GM18505 (cell line): Measurements from ENCODE around the gene MAS1L.

ENCODE experiments used
- ATAC-seq: cut with Tn5 transposase; IDR thresholded peaks from one replicate; pipeline ENCODE4 v1.9.1; 2021; ENCODE audit not compliant: unreplicated experiment
- POLR2A ChIP-seq: IDR thresholded peaks from 4 replicates; pipeline ENCODE4 v1.6.1; 2011; ENCODE audit warnings: borderline replicate concordance; ENCODE audit not compliant: insufficient read depth, insufficient read length; ENCODE audit errors: extremely low read depth

Gene MAS1L, protein sequence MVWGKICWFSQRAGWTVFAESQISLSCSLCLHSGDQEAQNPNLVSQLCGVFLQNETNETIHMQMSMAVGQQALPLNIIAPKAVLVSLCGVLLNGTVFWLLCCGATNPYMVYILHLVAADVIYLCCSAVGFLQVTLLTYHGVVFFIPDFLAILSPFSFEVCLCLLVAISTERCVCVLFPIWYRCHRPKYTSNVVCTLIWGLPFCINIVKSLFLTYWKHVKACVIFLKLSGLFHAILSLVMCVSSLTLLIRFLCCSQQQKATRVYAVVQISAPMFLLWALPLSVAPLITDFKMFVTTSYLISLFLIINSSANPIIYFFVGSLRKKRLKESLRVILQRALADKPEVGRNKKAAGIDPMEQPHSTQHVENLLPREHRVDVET

DNA sequence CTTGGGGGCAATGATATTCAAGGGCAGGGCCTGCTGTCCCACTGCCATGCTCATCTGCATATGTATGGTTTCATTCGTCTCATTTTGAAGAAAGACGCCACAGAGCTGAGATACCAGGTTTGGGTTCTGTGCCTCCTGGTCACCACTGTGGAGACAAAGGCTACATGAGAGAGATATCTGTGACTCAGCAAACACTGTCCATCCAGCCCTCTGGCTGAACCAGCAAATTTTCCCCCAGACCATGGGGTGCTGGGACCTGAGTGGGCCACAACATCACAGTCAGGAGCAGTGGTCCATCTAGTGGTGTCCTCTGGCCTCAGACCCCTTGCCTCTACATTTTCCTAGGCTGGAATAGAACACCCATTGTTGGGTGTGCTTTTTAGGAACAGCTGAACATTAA lies at the start of gene MAS1L:
Gene MAS1L (minus strand): TSS at position 297 of the 400 bp plus-strand sequence. CDS start 54 bp downstream, at position 243.
- no peak for TF ChIP-seq POLR2A
- no peak for ATAC-seq

DNA sequence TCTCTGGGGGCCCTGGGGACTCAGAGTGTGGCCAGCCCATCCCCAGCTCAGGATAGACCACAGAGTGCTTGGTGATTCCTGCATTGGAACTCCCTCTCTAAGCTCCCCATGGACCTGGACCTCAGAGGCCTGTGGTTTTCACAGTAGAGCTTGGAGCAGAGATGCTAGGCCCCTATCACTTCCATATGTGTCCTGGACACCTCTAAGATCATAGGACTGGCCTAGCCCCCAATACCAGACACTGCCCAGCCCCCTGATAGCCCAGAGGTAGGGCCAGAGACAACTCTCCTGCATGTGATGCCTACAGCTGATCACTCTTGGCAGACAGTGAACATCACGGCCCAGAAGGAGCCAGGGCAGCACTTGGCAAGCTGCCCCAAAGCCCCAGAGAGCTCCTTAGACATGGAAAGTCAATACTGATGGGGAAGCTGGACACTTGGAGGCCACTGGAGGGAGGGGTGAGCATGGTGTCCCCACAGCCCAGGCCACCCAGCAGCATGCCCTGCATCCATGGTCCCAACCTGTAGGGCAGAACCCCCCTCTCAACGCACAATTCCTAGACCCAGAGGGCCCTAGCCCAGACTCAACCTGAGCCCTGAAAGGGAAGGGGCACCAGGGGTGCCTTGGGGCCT lies 44.7 kb upstream of the MAS1L start:
- ATAC-seq = no peak
- TF ChIP-seq POLR2A = no peak

- no peak for TF ChIP-seq POLR2A
- no peak for ATAC-seq
Measured at GRCh38 chr6:29531668-29532067, 43.9 kb upstream of the MAS1L start.

DNA sequence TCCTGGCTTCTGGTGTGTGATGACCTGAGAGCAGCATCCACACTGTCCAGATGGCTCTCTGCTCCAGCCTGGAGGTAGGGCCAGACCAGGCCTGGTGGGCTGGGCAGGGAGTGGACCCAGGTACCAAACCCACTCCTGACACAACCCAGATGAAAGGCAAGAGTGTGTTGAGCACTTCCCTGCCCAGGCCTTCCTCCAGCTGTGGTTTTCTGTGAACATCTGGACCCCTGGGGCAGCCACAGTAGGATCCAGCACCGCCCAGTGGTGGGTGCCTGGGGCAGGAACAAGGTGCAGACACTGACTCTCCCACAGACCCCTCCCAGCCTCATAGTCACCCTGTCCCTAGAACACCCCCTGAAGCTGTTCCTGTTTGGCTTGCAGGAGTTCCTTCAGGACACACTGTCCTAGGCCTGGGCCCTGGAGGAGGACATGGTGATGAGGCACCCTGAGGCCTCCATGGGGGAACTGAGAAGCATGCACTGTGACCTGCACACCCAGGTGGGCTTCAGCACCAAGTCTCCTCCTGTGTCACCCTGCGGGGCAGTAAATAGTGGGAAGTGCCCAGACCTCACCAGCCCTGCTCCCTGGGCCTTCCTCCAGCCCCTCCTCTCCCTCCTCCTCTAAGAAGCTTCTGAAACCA lies 43.0 kb upstream of the MAS1L start:
- no peak for TF ChIP-seq POLR2A
- no peak for ATAC-seq

- no peak for ATAC-seq
- no peak for TF ChIP-seq POLR2A
Measured at GRCh38 chr6:29529956-29530355, 42.2 kb upstream of the MAS1L start.

DNA sequence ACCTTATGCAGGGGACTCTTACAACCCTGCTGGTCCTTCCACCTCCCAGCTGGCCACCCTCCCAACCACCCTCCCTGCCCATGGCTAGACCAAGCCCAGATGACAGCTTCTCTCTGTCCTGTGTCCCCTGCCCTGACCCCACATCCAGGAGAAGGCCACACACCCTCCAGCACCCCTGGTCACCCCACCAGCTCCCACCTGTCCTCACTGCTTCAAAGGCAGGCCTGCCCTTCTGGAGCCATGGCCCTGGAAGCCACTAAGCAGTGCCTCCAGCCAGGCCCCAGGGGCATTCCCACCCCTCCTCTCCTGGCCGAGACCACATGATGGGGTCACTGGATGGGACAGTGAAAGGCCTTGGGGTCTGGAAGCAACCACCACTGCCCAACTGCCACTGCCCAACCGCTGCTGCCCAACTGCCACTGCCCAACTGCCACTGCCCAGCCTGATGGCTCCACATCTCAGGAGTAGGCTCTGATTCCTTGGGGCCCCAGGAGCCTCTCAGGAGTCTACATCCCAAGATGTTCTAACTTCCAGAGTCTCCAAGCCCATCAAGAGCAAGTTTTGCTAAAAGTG lies 41.3 kb upstream of the MAS1L start:
- no peak for TF ChIP-seq POLR2A
- ATAC-seq = no peak

DNA sequence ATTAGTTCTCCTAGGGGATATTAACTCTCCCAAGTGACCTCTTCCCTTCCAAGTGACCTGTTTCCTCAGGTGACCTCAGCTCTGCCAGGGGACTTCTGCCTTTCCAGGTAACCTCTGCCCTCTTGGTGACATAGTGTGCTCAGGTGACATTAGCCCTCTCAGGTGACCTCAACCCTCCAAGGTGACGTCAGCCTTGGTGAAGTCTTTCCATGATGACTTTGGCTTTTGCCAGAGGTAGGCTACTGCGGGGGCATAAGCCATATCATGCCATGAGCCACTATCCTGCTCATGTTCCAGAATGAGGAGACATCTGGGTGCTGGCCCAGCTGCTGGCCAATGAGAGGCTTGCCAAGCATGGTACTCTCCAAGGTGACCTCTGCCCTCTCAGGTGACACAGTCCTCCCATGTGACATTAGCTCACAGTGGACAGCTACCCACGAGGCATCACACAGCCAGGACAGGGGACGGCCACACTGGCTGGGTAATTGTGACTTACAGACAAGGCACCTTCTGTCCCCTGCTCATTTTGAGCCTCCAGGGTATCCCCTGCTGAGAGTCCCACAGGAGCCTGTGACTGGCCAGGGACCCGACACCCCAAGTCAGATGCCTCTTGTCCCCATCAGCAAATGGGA lies 40.7 kb upstream of the MAS1L start:
- no peak for ATAC-seq
- no peak for TF ChIP-seq POLR2A

DNA sequence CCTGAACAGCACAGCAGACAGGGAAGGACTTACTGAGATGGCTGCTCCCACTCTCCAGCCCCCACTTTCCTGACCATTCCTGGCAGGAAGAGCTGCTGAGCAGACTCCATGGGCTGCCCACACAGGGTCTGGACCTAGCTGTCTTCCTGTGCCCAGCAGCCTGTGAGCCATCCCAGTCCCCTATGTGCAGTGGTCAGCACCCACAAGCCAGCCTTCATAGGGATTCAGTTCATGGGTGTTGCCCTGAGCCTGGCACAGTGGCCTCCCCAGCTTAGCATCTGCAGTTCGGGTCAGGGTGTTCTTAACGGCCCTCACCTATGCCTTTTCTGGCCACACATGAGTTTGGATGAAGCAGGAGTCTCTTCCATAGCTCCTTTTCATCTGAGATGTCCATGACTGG lies 39.8 kb upstream of the MAS1L start:
- ATAC-seq = no peak
- no peak for TF ChIP-seq POLR2A

DNA sequence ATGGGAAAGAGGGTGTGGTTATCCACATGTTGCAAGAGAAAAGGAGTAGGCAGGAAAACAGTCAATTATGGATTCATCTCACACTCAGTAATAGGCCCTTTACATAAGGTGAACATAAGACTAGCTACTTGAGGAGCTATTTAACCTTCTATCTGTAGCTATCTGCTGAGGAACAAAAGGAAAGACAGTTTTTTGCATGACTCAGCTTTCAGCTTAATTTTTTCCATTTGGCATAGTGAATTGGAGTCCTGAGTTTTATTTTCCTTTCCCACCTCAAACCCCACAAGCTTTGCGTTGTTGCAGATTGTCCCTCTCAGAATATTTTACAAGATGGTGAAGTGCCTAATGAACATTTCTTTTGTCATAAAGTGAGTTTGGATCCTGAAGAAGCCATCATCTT lies 39.4 kb upstream of the MAS1L start:
- no peak for ATAC-seq
- no peak for TF ChIP-seq POLR2A

DNA sequence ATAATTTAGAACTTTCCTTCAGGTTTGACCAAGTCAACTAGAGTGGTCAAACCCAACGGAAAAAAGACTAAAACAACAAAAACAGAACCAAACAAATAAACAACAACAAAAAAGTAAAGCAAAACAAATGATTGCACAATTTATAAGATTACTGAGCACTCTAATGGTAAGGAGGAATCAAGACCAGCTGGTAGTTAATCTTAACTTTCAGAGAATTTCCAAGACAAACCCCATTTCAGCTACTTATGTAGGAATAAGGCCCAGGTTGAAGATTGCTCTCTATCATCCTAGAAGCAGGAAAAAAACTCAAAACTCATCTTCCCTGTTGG lies 37.5 kb upstream of the MAS1L start:
- no peak for TF ChIP-seq POLR2A
- ATAC-seq = no peak

GRCh38 chr6:29524444-29525310 lies 36.9 kb upstream of the MAS1L start:
- no peak for ATAC-seq
- TF ChIP-seq POLR2A = no peak

DNA sequence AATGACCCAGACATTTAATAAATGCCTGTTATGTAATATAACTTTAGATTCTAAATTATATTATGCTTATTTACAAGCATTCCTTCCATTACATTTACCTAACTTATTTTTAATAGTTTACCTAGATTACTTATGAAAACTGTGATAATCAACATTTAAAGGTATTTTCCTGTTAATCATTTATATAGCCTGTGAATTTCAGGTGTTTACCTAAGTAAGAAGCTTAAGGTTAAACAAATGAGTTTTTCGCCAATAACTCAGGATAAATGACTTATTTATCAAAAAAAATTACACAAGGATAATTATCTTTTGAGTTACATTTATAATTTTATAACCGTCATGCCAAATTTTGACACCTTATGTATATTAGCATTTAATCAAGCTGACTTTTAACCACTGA lies 36.3 kb upstream of the MAS1L start:
- no peak for TF ChIP-seq POLR2A
- ATAC-seq = no peak
